ENCODE data around the gene RCL1.

GRCh38 chr9:4855841-4856240, 63.1 kb downstream of the RCL1 start:
- TF ChIP-seq CTCF (IDR thresholded peaks at IDR 0.05; ENCODE audit: low read length) (no peak), EZH2 (optimal IDR thresholded peaks at IDR 0.05; ENCODE audit: low read depth, low read length) (no peak), EZH2phosphoT487 (IDR thresholded peaks at IDR 0.05; ENCODE audit: low read length) (no peak)
